Activated CD8-positive, alpha-beta T cell treated with anti-CD3 and anti-CD28 coated beads for 36 hours (primary cell): ENCODE measurements around the gene ZNF821. TPM values are rescaled to one million over a fixed set of nuclear protein-coding genes. Genes with fewer than 3 reads are reported as not detected.
"Not testable (repeated sequence)": the region's sequence is repeated elsewhere in the genome, so short reads cannot be mapped to it uniquely, and the experiment has no call there.

Source experiments
- ATAC-seq: fragments of 200-7000 bp; cut with Tn5 transposase; one replicate; pipeline ENCODE4 v1.10.0; 2021; ENCODE audit warnings: mild to moderate bottlenecking, moderate library complexity
- CTCF ChIA-PET: fragments of 350-600 bp; sonication (Branson Sonifier 250); formaldehyde crosslinking; loops from one replicate; lab custom pipeline; 2021; ENCODE audit warnings: antibody characterized with exemption; lab: Charles Lee
- POLR2A ChIA-PET: fragments of 350-600 bp; sonication (Branson Sonifier 250); formaldehyde crosslinking; loops from one replicate; lab custom pipeline; 2021; ENCODE audit warnings: antibody characterized with exemption; lab: Charles Lee
- DNase-seq: peaks from one replicate; pipeline ENCODE4 v3.0.0-alpha.2; 2020
- H3K27ac Mint-ChIP-seq: one replicate; pipeline ENCODE4 v1.8.0; 2021; ENCODE audit warnings: mild to moderate bottlenecking, mixed read lengths
- H3K27me3 Mint-ChIP-seq: one replicate; pipeline ENCODE4 v1.8.0; 2021; ENCODE audit warnings: mixed read lengths
- H3K36me3 Mint-ChIP-seq: one replicate; pipeline ENCODE4 v1.8.0; 2021; ENCODE audit warnings: low read depth, mixed read lengths
- H3K4me1 Mint-ChIP-seq: one replicate; pipeline ENCODE4 v1.8.0; 2021; ENCODE audit warnings: low read depth, mixed read lengths
- H3K4me3 Mint-ChIP-seq: one replicate; pipeline ENCODE4 v1.8.0; 2021; ENCODE audit warnings: mild to moderate bottlenecking, moderate library complexity, mixed read lengths
- H3K9me3 Mint-ChIP-seq: one replicate; pipeline ENCODE4 v1.8.0; 2021; ENCODE audit warnings: mixed read lengths
- intact Hi-C: fragments of 100-400 bp; cut with micrococcal nuclease; formaldehyde crosslinking; loops from one replicate; pipeline ENCODE4 v1.10.0; 2022
- total RNA-seq, 2 experiments: library from RNA; stranded (reverse); gene quantifications; one replicate each; pipeline ENCODE4 v1.2.3, GENCODE V29; 2021
- TF ChIP-seq, protein P1 (sequence below): fragments of 200-600 bp; IDR thresholded peaks from one replicate; pipeline ENCODE4 v1.8.0; 2022; ENCODE audit warnings: antibody characterized with exemption, mild to moderate bottlenecking

ZNF821 gene
- total RNA-seq, 2 experiments from 2014 or later = 5.6 to 6.2 TPM

DNA sequence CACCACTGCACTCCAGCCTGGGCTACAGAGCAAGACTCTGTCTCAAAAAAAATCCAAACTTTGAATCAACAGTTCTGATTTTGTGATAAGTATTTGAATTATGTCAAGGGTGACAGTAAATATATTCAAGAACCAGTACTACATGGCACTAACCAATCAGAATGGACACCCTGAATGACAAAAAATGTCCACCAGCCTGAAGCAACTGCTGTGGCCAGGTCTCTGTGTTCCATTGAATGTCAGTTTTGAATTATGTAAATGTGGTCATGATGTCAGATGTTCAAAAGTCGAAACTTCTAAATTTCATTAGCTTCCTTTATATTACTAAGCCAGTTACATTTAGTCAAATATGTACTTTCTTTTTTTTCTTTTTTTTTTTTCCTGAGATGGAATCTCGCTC is 53.6 kb downstream of the ZNF821 start:
- Mint-ChIP-seq H3K27me3 (no peaks in the 10 kb centered on the region), H3K4me3 (no peak overlapping the region), H3K9me3 (no peaks in the 10 kb centered on the region), H3K4me1 (peaks cover 4% of the 10 kb centered on the region), H3K27ac (no peak overlapping the region), H3K36me3 (no peaks in the 10 kb centered on the region)
- ChIA-PET CTCF (no interaction called here), POLR2A (no interaction called here)
- ATAC-seq (no peak), DNase-seq (no peak)
- TF ChIP-seq, protein P1, sequence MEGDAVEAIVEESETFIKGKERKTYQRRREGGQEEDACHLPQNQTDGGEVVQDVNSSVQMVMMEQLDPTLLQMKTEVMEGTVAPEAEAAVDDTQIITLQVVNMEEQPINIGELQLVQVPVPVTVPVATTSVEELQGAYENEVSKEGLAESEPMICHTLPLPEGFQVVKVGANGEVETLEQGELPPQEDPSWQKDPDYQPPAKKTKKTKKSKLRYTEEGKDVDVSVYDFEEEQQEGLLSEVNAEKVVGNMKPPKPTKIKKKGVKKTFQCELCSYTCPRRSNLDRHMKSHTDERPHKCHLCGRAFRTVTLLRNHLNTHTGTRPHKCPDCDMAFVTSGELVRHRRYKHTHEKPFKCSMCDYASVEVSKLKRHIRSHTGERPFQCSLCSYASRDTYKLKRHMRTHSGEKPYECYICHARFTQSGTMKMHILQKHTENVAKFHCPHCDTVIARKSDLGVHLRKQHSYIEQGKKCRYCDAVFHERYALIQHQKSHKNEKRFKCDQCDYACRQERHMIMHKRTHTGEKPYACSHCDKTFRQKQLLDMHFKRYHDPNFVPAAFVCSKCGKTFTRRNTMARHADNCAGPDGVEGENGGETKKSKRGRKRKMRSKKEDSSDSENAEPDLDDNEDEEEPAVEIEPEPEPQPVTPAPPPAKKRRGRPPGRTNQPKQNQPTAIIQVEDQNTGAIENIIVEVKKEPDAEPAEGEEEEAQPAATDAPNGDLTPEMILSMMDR = no peak
- intact Hi-C loops = no loop called here

- ChIA-PET CTCF (no interaction called here), POLR2A (interaction anchor here (0.7 to 1.4 kb wide), 3 partner anchors 18 to 53 kb away, joined by 3 to 4 read pairs (median 3); partner anchors contain the start of genes AP1G1 and ATXN1L)
- TF ChIP-seq, protein P1 = no peak
- Mint-ChIP-seq H3K27ac (no peak overlapping the region), H3K4me1 (no peaks in the 10 kb centered on the region), H3K4me3 (no peak overlapping the region), H3K36me3 (no peaks in the 10 kb centered on the region), H3K9me3 (no peaks in the 10 kb centered on the region), H3K27me3 (no peaks in the 10 kb centered on the region)
- no peak for ATAC-seq
- no peak for DNase-seq
- intact Hi-C loops = no loop called here
Measured at GRCh38 chr16:71826533-71827017, 57.4 kb downstream of the ZNF821 start.

DNA sequence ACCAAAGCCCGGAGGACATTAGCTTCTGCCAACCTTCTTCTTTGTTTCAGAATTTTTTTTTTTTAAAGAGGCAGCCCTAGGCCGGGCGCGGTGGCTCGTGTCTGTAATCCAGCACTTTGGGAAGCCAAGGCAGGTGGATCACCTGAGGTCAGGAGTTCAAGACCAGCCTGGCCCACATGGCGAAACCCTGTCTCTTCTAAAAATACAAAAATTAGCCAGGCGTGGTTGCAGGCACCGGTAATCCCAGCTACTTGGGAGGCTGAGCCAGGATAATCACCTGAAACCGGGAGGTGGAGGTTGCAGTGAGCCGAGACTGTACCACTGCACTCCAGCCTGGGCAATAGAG is 66.9 kb downstream of the ZNF821 start:
- POLR2A ChIA-PET = not testable (repeated sequence)
- CTCF ChIA-PET = interaction anchor here (1.1 to 1.4 kb wide), 2 partner anchors 11 to 65 kb away, joined by 3 to 4 read pairs; no protein-coding TSS in a partner anchor

GRCh38 chr16:71811261-71811803 is 72.7 kb downstream of the ZNF821 start:
- intact Hi-C loops = no loop called here
- no peak for DNase-seq
- no peak overlapping the region for H3K27ac Mint-ChIP-seq
- no peaks in the 10 kb centered on the region for H3K9me3 Mint-ChIP-seq
- CTCF ChIA-PET = interaction anchor here (1.4 kb wide), 1 partner anchor 71 kb away, joined by 5 read pairs; no protein-coding TSS in a partner anchor
- no peaks in the 10 kb centered on the region for H3K27me3 Mint-ChIP-seq
- TF ChIP-seq, protein P1 = no peak
- POLR2A ChIA-PET = interaction anchor here (0.6 kb wide), 1 partner anchor 523 kb away, joined by 3 read pairs; no protein-coding TSS in a partner anchor
- peaks cover 9% of the 10 kb centered on the region for H3K36me3 Mint-ChIP-seq
- no peak for ATAC-seq
- H3K4me1 Mint-ChIP-seq = peaks cover 18% of the 10 kb centered on the region
- H3K4me3 Mint-ChIP-seq = no peak overlapping the region

More for the DNA sequence above, 66.9 kb downstream of the ZNF821 start:
- H3K36me3 Mint-ChIP-seq, intact Hi-C loops, DNase-seq, H3K9me3 Mint-ChIP-seq, H3K4me3 Mint-ChIP-seq, ATAC-seq, H3K27me3 Mint-ChIP-seq: not testable (repeated sequence)
- H3K4me1 Mint-ChIP-seq = peaks cover 14% of the 10 kb centered on the region
- peak overlapping the region; percentile 72 for H3K27ac Mint-ChIP-seq

DNA sequence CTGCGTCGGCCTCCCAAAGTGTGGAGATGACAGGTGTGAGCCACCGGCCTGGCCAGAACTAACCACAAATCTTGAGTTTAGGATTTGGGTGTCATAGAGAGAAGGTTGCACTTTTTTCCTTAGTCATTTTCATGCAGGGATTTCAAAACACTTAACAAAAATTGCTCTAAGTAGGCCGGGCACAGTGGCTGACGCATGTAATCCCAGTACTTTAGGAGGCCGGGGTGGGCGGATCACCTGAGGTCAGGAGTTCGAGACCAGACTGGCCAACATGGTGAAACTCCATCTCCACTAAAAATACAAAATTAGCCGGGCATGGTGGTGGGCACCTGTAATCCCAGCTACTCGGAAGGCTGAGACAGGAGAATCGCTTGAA is 73.8 kb downstream of the ZNF821 start:
- ATAC-seq, DNase-seq, intact Hi-C loops, H3K9me3 Mint-ChIP-seq, POLR2A ChIA-PET, CTCF ChIA-PET, H3K36me3 Mint-ChIP-seq, H3K27me3 Mint-ChIP-seq: not testable (repeated sequence)
- H3K4me1 Mint-ChIP-seq = peaks cover 18% of the 10 kb centered on the region
- peak overlapping the region; percentile 100 for H3K27ac Mint-ChIP-seq
- peak overlapping the region; percentile 99 for H3K4me3 Mint-ChIP-seq

Other genes with a start within 250 kb of the ZNF821 start
- gene PHLPP2, start 159.5 kb downstream of the ZNF821 start, total RNA-seq = 1 to 10 TPM; 7.2 to 7.4 TPM
- 10 to 100 TPM; 53.9 to 57.4 TPM for gene AP1G1, start 75.3 kb downstream of the ZNF821 start, total RNA-seq
- gene ATXN1L, start 38.2 kb downstream of the ZNF821 start, total RNA-seq = 10 to 100 TPM; 13.6 to 14.9 TPM
- 100 to 1,000 TPM; 157 to 175 TPM for gene IST1, start 11.3 kb upstream of the ZNF821 start, total RNA-seq
- gene PKD1L3, start 116.2 kb upstream of the ZNF821 start, total RNA-seq = under 1 TPM; 0.16 to 0.34 TPM
- gene DHODH, start 124.6 kb upstream of the ZNF821 start, total RNA-seq = 10 to 100 TPM; 26.5 to 26.8 TPM
- gene HP, start 170.3 kb upstream of the ZNF821 start, total RNA-seq = not detected
- gene HPR, start 179.0 kb upstream of the ZNF821 start, total RNA-seq = not detected
- 10 to 100 TPM; 20.6 to 21.7 TPM for gene TXNL4B, start 209.4 kb upstream of the ZNF821 start, total RNA-seq
- gene DHX38, start 209.7 kb upstream of the ZNF821 start, total RNA-seq = 10 to 100 TPM; 70.4 to 71.8 TPM